Measurements from ENCODE around the gene MLXIP.

GRCh38 chr12:122184517-122184916 is 106.0 kb downstream of the MLXIP start:
- TF ChIP-seq, protein P1, sequence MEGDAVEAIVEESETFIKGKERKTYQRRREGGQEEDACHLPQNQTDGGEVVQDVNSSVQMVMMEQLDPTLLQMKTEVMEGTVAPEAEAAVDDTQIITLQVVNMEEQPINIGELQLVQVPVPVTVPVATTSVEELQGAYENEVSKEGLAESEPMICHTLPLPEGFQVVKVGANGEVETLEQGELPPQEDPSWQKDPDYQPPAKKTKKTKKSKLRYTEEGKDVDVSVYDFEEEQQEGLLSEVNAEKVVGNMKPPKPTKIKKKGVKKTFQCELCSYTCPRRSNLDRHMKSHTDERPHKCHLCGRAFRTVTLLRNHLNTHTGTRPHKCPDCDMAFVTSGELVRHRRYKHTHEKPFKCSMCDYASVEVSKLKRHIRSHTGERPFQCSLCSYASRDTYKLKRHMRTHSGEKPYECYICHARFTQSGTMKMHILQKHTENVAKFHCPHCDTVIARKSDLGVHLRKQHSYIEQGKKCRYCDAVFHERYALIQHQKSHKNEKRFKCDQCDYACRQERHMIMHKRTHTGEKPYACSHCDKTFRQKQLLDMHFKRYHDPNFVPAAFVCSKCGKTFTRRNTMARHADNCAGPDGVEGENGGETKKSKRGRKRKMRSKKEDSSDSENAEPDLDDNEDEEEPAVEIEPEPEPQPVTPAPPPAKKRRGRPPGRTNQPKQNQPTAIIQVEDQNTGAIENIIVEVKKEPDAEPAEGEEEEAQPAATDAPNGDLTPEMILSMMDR (conservative IDR thresholded peaks at IDR 0.05; ENCODE audit: low read length), result no peak
- TF ChIP-seq EZH2phosphoT487 (IDR thresholded peaks at IDR 0.05; ENCODE audit: borderline replicate concordance, low read depth, low read length), result no peak

Data from OCI-LY7 (cell line).